GM18511 (cell line): ENCODE measurements around the gene TCP11L1.

Experiments used
- ATAC-seq: cut with Tn5 transposase; IDR thresholded peaks from one replicate; pipeline ENCODE4 v1.9.1; 2021; ENCODE audit warnings: mild to moderate bottlenecking, moderate library complexity; ENCODE audit not compliant: unreplicated experiment

The TCP11L1 gene

DNA sequence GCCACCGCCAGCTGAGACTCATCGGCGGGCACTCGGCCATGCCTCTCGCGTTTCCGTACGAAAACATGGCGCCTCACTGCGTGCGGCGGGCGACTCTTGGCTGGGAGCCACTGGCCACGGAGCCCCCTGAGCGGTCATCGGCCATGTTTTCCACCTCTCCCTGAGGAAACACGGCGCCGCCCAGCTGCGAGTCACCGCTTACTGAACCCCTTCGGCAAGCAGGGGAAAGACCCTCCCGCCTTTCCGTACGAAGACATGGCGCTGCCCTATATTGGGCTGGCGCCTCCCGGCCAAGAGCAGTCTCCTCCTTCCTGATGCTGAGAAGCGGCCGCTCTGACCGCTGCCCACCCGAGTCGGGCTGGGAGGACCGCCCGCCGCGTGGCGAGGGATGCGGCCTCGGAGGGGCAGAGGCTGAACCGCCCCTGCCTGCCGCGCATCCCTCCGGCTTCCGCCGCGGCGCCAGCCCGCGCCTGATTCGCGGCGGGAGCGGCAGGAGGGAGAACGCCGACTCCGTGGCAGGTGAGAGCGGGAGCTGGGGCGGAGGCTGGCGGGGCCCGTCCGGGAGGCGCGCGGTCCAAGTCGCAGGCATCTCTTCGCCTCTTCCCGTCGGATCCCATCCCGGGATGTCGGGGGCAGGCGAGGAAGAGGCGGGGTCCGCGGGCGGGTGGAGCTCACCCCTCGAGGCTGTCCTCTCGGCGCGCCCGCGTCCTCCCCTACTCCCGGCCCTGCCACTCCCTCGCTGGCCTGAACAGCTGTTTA is at the start of gene TCP11L1:
Gene TCP11L1 (plus strand): TSS at position 299 of the 759 bp plus-strand sequence. CDS start 4,202 bp downstream, outside the sequence.
- peak; percentile 79 for ATAC-seq

DNA sequence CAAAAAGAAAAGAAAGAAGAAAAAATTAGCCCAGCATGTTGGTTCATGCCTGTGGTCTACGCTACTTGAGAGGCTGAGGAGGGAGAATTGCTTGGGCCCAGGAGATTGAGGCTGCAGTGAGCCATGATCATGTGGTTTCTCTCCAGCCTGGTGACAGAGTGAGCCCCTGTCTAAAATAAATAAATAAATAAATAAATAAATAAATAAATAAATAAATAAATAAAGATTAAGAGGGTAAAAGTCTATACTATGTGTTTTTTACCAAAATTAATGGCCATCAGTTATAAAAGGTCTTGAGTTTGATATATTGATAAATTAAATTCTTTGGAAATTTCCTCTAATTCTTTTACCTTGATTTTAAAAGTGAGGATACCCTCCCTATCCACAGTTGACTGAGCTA is 48.9 kb upstream of the TCP11L1 start:
- ATAC-seq, result no peak

GRCh38 chr11:32991427-32991826 is 47.9 kb upstream of the TCP11L1 start:
- ATAC-seq, result no peak

DNA sequence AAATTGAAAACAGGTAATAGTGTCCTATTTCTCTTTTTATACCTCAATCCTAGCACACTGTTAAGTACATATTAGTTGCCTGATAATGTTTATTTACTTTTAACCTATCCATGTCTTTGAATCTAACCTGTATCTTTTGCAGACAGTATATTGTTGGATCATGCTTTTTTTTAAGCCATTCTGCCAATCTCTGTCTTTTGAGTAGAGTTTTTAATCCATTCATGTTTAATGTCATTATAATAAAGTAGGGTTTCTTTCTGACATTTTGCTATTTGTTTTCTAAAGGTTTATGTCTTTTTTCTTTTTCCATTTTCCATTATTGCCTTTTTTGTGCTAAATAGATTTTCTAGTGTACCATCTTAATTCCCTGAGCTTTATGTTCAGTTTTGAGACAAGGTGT is 47.5 kb upstream of the TCP11L1 start:
- no peak for ATAC-seq

GRCh38 chr11:33000181-33000580 is 39.2 kb upstream of the TCP11L1 start:
- no peak for ATAC-seq

DNA sequence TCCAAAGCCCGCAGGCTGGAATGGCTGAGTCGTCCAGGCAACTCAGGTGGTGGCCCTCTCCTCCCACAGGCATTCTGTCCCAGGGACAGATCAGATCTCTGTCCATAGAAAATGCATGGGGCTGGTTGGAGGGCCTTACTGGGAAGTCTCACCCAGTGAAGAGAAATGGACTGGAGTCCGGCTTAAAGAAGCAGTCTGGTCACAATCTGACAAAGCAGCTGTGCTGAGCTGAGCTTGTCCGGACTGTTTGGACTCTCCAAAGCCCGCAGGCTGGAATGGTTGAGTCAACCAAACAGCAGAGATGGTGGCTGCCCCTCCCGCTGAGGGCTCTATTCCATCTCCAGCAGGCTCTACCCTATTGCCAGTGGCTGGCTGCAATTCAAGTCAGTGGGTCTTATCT is 38.1 kb upstream of the TCP11L1 start:
- ATAC-seq, result no peak

GRCh38 chr11:33001751-33002542 is 37.4 kb upstream of the TCP11L1 start:
- no peak for ATAC-seq

DNA sequence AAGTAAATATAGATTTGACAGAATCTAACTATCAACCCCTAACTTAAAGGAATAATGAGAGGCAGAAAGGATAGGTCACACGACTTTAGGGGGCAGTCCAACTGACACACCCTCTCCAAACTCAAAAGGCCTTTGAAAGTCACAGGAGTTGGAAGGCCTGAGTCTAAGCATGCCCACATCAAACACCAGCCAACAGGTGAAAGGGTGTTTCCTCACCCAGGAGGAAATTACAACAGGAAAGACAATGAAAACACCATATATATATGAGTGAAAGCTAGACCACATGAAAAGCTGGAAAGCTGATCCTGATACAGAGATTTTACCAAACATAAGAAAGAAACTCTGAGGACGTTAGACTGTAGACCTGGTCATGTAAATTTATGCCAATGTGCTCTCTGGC is 34.2 kb upstream of the TCP11L1 start:
- ATAC-seq, result no peak

GRCh38 chr11:33006010-33006409 is 33.4 kb upstream of the TCP11L1 start:
- ATAC-seq, result no peak

GRCh38 chr11:33013755-33014154 is 25.6 kb upstream of the TCP11L1 start:
- no peak for ATAC-seq

DNA sequence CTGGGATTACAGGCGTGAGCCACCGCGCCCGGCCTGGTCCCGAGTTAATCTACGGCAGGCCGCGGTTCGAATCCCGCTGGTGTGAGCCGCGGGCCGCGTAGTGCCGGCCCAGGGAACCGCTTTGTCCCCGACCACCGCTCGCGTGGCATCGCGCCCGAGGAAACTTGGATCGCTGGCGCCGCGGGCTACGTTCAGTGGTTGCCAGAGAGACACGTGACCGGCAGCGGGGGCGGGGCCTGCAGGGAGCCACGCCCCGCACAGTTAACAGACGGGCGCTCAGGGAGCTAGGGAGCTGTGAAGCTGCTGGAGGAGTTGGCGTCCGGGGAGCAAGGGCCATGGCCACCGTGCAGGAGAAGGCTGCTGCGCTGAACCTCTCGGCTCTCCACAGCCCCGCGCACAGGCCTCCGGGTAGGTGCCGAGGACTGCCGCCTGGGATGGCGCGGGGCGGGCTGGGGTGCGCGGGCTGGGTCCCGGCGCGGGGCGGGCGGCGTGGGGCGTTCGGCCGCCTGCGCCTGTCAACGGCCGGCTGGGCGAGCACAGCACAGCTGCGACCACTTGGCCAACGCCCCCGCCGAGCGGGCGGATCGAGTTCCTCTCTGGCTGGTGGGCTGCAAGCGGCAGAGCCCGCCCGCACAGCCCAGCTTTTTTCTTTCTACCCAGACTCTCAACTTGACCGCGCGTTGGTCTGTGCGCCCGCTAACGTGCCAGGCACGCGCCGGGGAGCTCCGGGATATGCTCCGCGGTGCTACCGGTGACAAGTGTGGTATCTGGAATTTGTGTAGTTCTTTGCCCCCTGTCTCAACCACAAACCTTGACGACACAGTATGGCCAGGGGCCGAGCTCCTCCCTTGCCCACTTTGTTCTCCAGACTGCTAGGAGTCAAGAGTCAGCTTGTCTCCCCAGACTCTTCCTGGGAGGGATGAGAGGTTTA is 23.5 kb upstream of the TCP11L1 start, which contains the start of gene DEPDC7:
Gene DEPDC7 (plus strand): TSS at position 258 of the 931 bp plus-strand sequence. CDS start 78 bp downstream, at position 336.
- ATAC-seq, result peak; percentile 69

DNA sequence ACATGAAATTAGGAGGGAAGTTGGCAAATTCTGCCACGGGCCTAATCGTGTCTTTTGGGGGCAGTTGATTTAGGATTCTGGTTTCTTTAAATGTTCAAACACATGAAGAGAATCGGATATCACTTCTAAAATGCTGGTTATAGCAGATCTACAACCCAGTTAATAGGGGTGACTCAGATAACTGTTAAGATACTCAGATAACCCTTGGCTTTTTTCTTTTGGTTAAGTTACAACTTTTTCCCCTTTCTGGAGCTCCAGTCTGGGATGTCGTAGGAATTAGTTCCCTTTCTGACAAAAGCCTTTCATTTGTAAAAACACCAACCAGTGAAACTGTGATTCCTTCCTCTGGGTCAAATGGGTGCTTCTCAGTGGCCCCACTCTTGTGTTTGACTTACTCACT is 22.7 kb upstream of the TCP11L1 start:
- no peak for ATAC-seq

DNA sequence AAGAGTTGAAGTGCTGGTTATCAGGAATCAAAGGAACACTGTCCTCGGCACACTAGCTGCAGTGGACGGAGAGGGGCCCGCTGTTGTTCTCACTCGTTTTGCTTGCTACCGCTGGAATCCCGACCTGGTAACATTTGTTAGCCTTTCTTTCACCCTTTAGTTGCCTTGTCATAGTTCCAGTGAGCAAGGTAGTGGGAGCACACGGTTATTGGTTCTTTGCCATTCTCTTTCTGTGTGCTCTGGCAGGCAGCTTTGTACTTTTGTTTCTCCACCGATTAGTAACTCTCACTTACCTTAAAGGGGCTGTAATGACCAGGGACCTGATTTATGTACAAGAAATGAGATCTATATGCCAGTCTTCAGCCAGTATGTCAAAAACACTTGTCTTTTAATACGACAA is 21.9 kb upstream of the TCP11L1 start:
- no peak for ATAC-seq

- no peak for ATAC-seq
These were observed 21.4 kb upstream of the TCP11L1 start for GRCh38 chr11:33017965-33018364.

DNA sequence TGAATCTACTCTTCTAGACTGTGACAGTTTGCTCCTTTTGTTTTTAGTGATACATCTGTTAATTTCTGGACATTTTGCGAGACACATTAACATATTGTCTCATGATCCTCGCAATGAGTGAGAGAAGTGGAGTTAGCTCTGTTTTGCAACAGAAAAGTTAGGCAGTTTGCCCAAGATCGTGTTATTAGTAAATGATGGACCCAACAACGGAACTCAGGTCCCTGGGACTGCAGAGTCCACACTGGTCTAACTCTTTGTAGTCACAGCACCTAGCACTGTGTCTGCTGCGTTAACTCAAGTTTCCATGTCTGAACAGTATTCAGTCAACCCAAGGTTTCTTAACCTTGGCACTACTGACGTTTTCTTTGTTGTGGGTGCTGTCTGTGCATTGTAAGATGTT is 20.5 kb upstream of the TCP11L1 start:
- no peak for ATAC-seq

GRCh38 chr11:33021501-33021900 is 17.9 kb upstream of the TCP11L1 start:
- ATAC-seq, result peak; percentile 18

- peak; percentile 48 for ATAC-seq
These were observed 17.4 kb upstream of the TCP11L1 start for GRCh38 chr11:33021937-33022336.

GRCh38 chr11:33025339-33025722 is 14.0 kb upstream of the TCP11L1 start:
- ATAC-seq, result no peak

- ATAC-seq, result no peak
These were observed 12.1 kb upstream of the TCP11L1 start for GRCh38 chr11:33027233-33027632.

DNA sequence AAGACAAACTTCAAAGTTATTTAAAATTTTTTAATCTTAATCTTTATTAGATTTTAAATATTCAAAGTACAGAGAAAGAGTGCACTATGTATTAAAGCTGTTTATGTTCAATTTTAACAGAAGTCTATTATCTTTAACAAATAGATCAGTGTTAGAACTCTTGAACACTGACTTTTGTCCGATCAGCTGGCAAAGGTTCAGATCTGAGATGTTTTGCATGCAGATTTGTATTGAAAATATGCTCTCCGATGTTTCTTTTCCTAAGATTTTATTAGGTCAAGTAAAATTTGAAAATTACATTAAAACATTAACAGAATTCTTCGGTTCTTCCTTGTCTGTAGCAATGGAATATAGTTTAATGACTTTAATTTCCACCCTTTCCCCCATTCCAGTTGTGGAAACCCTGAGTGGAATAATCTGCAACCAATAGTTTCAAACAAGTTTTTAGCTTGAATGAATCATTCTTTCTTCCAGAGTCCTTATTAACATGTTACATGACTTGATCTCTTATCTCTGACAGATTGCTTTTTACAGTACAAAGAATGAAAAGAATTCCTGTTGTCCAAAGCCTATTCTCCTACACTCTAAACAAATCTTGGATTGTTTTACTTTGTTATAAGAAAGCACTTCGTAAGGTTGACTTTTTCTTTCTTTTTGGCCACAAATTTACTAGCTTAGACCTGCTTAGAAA is 11.4 kb upstream of the TCP11L1 start:
- ATAC-seq, result no peak
